SK-N-SH treated with all-trans-retinoic acid at 6 μM for 48 hours (cell line): ENCODE data around the gene APOL5.

Experiments used
- ATAC-seq: fragments of 200-7000 bp; cut with Tn5 transposase; 3 replicates; pipeline ENCODE4 v1.9.1; 2020; ENCODE audit warnings: mild to moderate bottlenecking, moderate library complexity
- ARNTL ChIP-seq: fragments of 450-650 bp; formaldehyde crosslinking; IDR thresholded peaks from 2 replicates; pipeline ENCODE4 v1.5.0; 2020; ENCODE audit warnings: low read depth, mild to moderate bottlenecking, moderate library complexity, borderline replicate concordance
- BACH2 ChIP-seq: fragments of 250-450 bp; sonication (Bioruptor Pico); IDR thresholded peaks from 2 replicates; pipeline ENCODE4 v1.9.0; 2021; ENCODE audit warnings: mild to moderate bottlenecking, borderline replicate concordance
- CREB5 ChIP-seq: fragments of 250-450 bp; sonication (Bioruptor Pico); IDR thresholded peaks from 2 replicates; pipeline ENCODE4 v1.5.1; 2020; ENCODE audit warnings: low read depth, mild to moderate bottlenecking, moderate library complexity
- CSDC2 ChIP-seq: fragments of 250-450 bp; sonication (Bioruptor Pico); IDR thresholded peaks from 2 replicates; pipeline ENCODE4 v1.5.0; 2020; ENCODE audit warnings: mild to moderate bottlenecking, moderate library complexity
- ESRRG ChIP-seq: fragments of 250-450 bp; sonication (Bioruptor Pico); IDR thresholded peaks from 2 replicates; pipeline ENCODE4 v1.6.1; 2021; ENCODE audit warnings: mild to moderate bottlenecking
- GLIS3 ChIP-seq: fragments of 250-450 bp; sonication (Bioruptor Pico); IDR thresholded peaks from 2 replicates; pipeline ENCODE4 v1.5.0; 2020; ENCODE audit warnings: mild to moderate bottlenecking, moderate library complexity
- ISL1 ChIP-seq: fragments of 250-450 bp; sonication (Bioruptor Pico); IDR thresholded peaks from 2 replicates; pipeline ENCODE4 v2.1.2; 2022; ENCODE audit warnings: mild to moderate bottlenecking, moderate library complexity
- OSR1 ChIP-seq: fragments of 250-450 bp; sonication (Bioruptor Pico); IDR thresholded peaks from 2 replicates; pipeline ENCODE4 v1.8.0; 2022; ENCODE audit warnings: moderate library complexity, mild to moderate bottlenecking, inconsistent platforms
- PATZ1 ChIP-seq: fragments of 250-450 bp; sonication (Bioruptor Pico); IDR thresholded peaks from 2 replicates; pipeline ENCODE4 v1.8.0; 2020; ENCODE audit warnings: mild to moderate bottlenecking, moderate library complexity, borderline replicate concordance
- PPARA ChIP-seq: fragments of 250-450 bp; sonication (Bioruptor Pico); IDR thresholded peaks from 2 replicates; pipeline ENCODE4 v1.5.0; 2020; ENCODE audit warnings: mild to moderate bottlenecking, borderline replicate concordance
- RARB ChIP-seq: fragments of 250-450 bp; sonication (Bioruptor Pico); IDR thresholded peaks from 2 replicates; pipeline ENCODE4 v1.8.0; 2021; ENCODE audit warnings: mild to moderate bottlenecking, moderate library complexity
- SNAI2 ChIP-seq: fragments of 250-450 bp; sonication (Bioruptor Pico); IDR thresholded peaks from 2 replicates; pipeline ENCODE4 v1.5.0; 2020; ENCODE audit warnings: mild to moderate bottlenecking, moderate library complexity
- TCF4 ChIP-seq: fragments of 250-450 bp; sonication (Bioruptor Pico); IDR thresholded peaks from 2 replicates; pipeline ENCODE4 v1.8.0; 2021; ENCODE audit warnings: mild to moderate bottlenecking, moderate library complexity, borderline replicate concordance
- TOX ChIP-seq: fragments of 250-450 bp; sonication (Bioruptor Pico); IDR thresholded peaks from 2 replicates; pipeline ENCODE4 v1.8.0; 2021; ENCODE audit warnings: mild to moderate bottlenecking, moderate library complexity, borderline replicate concordance
- ZC3H10 ChIP-seq: fragments of 250-450 bp; sonication (Bioruptor Pico); IDR thresholded peaks from 2 replicates; pipeline ENCODE4 v1.5.1; 2021; ENCODE audit warnings: mild to moderate bottlenecking, moderate library complexity
- ZFP30 ChIP-seq: fragments of 450-650 bp; formaldehyde crosslinking; IDR thresholded peaks from 2 replicates; pipeline ENCODE4 v1.5.0; 2022; ENCODE audit warnings: mild to moderate bottlenecking, moderate library complexity
- ZNF565 ChIP-seq: fragments of 450-650 bp; formaldehyde crosslinking; conservative IDR thresholded peaks from 2 replicates; pipeline ENCODE4 v1.5.0; 2020; ENCODE audit warnings: low read depth, mild to moderate bottlenecking, moderate library complexity
- ZNF70 ChIP-seq: fragments of 450-650 bp; formaldehyde crosslinking; IDR thresholded peaks from 2 replicates; pipeline ENCODE4 v1.5.0; 2020; ENCODE audit warnings: mild to moderate bottlenecking, moderate library complexity
- TF ChIP-seq, protein P1 (sequence below): fragments of 250-450 bp; sonication (Bioruptor Pico); IDR thresholded peaks from 2 replicates; pipeline ENCODE4 v1.5.1; 2021; ENCODE audit warnings: mild to moderate bottlenecking, moderate library complexity

Gene APOL5

GRCh38 chr22:35739931-35740380, 22.3 kb downstream of the APOL5 start:
- ATAC-seq = no peak

GRCh38 chr22:35740616-35741015, 22.9 kb downstream of the APOL5 start:
- TF ChIP-seq CREB5 (CRISPR knock-in tag) (no peak), TOX (CRISPR knock-in tag) (no peak), ZNF565 (CRISPR knock-in tag) (no peak), OSR1 (CRISPR knock-in tag) (no peak), TCF4 (CRISPR knock-in tag) (no peak), ZNF70 (CRISPR knock-in tag) (no peak), GLIS3 (CRISPR knock-in tag) (no peak), ESRRG (CRISPR knock-in tag) (no peak), SNAI2 (CRISPR knock-in tag) (no peak), ARNTL (CRISPR knock-in tag) (no peak), RARB (CRISPR knock-in tag) (no peak), PPARA (CRISPR knock-in tag) (no peak)
- TF ChIP-seq, protein P1, sequence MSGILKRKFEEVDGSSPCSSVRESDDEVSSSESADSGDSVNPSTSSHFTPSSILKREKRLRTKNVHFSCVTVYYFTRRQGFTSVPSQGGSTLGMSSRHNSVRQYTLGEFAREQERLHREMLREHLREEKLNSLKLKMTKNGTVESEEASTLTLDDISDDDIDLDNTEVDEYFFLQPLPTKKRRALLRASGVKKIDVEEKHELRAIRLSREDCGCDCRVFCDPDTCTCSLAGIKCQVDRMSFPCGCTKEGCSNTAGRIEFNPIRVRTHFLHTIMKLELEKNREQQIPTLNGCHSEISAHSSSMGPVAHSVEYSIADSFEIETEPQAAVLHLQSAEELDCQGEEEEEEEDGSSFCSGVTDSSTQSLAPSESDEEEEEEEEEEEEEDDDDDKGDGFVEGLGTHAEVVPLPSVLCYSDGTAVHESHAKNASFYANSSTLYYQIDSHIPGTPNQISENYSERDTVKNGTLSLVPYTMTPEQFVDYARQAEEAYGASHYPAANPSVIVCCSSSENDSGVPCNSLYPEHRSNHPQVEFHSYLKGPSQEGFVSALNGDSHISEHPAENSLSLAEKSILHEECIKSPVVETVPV (CRISPR knock-in tag) = no peak

More at GRCh38 chr22:35739931-35740380, 22.3 kb downstream of the APOL5 start:
- TF ChIP-seq RARB (CRISPR knock-in tag) = no peak
- no peak for TF ChIP-seq TOX (CRISPR knock-in tag)
- TF ChIP-seq ZC3H10 = no peak
- no peak for TF ChIP-seq PATZ1 (CRISPR knock-in tag)
- no peak for TF ChIP-seq BACH2 (CRISPR knock-in tag)
- no peak for TF ChIP-seq ESRRG (CRISPR knock-in tag)
- TF ChIP-seq TCF4 (CRISPR knock-in tag) = no peak

DNA sequence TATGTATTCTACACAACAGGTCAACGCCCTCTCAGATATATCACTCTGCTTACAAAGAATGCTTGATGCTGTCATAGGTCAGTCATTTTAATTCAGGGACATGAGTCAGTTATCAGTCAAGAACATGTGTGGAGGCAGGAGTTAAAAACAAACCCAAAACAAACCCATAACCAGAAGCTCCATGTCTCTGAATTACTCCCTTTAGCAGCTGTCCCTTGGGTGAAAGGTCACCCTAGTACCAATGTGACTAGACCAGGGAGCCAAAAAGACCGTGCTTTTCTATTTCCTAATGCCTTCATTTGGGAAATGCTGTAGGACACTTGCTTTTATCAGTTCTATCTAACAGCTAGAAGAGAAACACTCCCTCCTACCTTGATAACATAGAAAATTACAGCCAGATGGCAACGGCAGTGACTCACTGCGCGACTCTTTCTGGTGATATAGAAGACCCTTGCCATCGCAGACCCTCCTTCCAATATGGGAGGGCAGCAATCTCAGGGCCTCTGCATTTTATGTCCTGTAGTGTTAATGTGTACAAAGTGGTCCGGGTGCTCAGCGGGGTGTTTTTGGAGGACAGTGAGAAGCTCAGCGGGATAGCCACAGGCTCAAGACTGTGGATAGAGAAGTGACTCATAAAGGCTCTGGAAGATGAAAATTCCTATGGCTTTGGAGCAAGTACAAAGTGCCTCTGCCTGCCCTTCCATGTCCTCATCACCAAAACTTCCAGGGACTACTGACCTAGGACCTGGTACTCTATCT, 24.8 kb downstream of the APOL5 start:
- peak; percentile 92 for ATAC-seq
- no peak for TF ChIP-seq ESRRG (CRISPR knock-in tag)
- TF ChIP-seq ZNF565 (CRISPR knock-in tag) = 0 out of 2 replicates have a peak, but pooled peaks have one; percentile 13
- TF ChIP-seq BACH2 (CRISPR knock-in tag) = no peak
- TF ChIP-seq ZNF70 (CRISPR knock-in tag) = no peak
- no peak for TF ChIP-seq TOX (CRISPR knock-in tag)
- no peak for TF ChIP-seq CSDC2 (CRISPR knock-in tag)
- TF ChIP-seq, protein P1 (CRISPR knock-in tag) = no peak
- peak; percentile 64; the same call in 1 of the 2 replicates for TF ChIP-seq TCF4 (CRISPR knock-in tag)
- TF ChIP-seq ZFP30 (CRISPR knock-in tag) = no peak
- peak; percentile 29; the same call in 1 of the 2 replicates for TF ChIP-seq ISL1 (CRISPR knock-in tag)
- 0 out of 2 replicates have a peak, but pooled peaks have one; percentile 30 for TF ChIP-seq CREB5 (CRISPR knock-in tag)
- TF ChIP-seq, all 23 proteins: peak for 4

More at GRCh38 chr22:35740616-35741015, 22.9 kb downstream of the APOL5 start:
- no peak for ATAC-seq
